Stimulated activated CD4-positive, alpha-beta T cell treated with anti-CD3 and anti-CD28 coated beads, TNF-alpha, amount 100 ng/mL, for 48 hours (primary cell): Measurements from ENCODE around the gene PSMC5.
A peak's percentile ranks its signal among the peaks of the same experiment; 100 is the strongest.
"Not testable (repeated sequence)": the region's sequence is repeated elsewhere in the genome, so short reads cannot be mapped to it uniquely, and the experiment has no call there.

Experiments used
- DNase-seq, 3 donors: peaks; one replicate each; pipeline ENCODE4 v3.0.0-alpha.2; 2020; ENCODE audit warnings: low read depth in 3 of 3

The PSMC5 gene

DNA sequence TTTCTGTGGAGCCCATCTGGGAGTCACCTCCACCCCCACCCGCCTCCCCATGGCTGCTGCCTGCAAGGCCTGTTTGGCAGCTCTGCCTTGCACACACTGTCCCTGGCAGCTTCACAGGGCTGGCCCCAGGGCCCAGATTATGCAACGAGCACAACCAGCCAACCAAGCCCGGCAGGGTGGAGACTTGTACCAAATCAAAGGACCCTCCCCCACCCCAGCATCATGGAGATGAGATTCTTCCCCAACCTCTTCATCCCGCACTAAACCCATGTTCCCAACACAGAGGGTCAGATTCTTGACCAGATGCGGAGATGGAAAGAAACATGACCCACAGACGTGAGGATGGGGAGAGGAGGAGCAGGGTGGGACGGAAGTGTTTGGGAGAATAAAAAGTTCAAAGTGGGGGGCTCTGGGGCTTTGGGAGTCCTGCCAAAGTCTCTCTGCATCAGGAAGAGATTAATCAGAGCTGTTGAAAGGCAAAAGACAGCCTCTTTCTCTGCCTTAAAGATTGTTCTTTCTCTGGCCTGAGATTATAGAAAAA, 11.5 kb downstream of the PSMC5 start:
- DNase-seq = no peak

DNA sequence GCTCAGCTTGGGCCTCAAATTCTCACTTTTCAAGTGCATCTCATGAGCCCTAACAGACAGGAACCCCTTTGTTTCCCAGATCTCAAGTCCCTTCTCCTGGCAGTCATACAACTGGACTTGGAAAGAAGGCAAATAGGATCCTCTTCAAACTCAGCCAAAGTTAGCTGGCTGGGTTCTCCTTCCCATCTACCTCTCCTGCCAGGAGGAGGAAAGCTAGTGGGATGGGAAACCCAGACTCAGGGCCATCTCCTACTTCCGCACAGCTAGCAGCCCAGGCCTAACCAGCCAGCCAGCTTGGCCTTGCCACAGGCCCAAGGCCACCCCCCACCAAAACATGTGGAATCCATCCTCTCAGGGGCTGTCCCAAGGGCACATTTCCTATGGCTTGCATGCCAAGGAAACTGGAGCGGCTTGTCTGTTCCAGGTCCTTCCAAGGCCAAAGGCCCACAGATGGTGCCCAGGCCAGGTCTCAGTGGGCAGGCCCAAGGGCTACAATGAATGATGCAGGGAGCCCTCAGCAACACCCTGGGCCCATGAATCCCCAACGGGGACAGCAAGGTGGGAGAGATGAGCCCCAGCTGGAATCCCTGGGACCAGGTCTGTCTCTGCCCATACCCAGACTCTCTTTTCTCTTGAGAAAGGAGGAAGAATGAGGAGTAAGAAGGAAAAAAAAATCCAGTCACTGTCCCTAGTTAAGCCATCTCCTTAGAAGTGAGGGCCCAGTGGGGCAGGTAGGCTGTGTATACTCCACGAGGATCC, 13.5 kb downstream of the PSMC5 start:
- no peak for DNase-seq

DNA sequence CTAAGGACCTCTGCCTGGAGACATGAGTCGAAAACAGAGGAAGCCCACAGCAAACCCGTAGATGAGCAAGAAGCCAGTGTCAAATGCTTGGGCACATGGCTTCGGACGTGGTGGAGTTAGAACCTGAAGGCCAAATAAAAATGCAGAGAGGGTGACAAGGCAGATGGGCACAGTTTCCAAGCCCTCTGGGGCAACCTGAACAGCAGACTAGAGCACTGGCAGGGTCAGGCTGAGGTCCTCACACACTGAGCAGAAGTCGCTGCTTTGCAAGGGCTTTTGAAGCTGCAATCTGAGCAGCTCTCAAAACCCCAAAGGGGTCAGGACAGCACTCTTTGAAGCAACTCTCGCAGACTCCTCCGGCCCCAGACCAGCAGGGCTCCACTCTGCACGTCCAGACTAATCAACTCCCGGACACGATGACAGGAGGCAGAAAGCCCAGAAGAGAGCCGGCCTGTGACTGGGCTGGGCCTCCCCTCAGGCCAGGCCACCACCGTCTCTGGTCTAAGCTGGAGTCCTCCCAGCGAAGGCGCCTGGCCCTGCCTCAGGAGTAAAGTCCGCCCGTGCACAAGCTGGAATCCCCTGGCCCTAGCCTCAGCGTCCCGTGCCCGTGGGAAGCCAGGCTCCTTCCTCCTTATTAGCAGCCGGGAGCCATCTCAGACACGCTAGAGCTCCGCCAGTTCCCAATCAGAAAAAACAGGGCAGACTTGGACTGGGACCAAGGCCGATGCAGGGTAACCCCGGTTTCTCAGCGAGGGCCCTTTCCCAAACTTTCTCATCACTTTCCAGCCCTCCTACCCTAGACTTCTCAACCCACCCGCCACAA, 14.3 kb downstream of the PSMC5 start:
- DNase-seq = no peak

DNA sequence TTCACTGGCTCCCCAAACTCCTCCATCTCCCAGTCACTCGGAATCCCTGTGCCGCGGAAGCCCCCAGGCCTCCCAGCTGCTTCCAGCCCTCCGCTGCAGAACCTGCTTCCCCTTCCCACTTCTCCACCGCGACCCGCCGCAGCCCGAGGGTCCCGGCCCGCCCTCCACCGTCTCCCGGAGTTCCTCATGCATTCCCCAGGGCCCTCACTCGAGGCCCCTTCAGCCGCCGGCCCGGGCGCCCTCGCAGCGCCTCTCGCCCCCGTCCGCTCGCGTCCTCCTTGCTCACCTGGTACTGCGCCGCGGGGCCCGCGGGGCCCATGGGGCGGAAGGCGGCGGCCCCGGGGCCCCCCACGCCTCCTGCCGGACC, 14.9 kb downstream of the PSMC5 start:
- no peak for DNase-seq

DNA sequence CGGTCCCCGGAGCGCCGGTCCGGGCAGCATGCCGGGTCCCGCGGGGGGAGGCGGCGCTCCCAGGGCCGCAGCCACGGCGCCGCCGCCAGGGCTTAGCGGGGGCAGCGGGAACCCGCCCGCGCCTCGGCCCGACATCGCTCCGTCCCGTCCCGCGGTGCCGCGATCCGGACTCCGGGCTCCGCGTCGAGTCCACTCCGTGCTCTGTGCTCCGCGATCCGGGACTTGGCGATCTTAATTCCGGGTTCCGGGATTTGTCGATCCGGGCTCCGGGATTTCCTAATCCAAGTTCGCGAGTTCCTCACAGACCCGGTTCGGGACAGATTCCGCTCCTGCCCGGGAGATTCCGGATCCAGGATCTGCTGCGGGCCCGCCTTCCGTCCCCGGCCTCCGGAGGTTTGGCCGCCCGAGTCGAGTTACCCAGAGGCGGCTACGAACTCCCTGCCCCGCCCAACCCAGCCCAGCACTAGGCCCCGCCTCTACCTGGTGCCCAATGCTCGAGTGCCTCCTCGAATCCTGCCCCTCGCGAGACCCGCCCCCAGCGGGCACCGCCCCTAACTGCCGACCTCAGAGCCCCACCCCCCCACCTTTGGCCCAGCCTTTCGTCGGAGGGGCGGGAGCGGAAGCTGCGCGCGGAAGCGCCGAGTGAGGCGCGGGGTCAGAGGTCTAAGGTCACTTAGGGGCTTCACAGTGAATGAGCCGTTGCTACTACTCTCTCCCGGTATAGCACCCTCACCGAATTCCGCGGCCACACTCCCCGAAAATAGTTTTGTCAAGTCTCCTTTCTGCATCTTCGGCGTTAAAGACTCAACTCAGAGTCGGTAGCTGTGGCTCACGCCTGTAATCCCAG, 15.5 kb downstream of the PSMC5 start, which contains the start of gene SMARCD2:
Gene SMARCD2 (minus strand): TSS at position 146 of the 847 bp plus-strand sequence. CDS start 11 bp downstream, at position 135.
- peak; percentile 99 for DNase-seq

DNA sequence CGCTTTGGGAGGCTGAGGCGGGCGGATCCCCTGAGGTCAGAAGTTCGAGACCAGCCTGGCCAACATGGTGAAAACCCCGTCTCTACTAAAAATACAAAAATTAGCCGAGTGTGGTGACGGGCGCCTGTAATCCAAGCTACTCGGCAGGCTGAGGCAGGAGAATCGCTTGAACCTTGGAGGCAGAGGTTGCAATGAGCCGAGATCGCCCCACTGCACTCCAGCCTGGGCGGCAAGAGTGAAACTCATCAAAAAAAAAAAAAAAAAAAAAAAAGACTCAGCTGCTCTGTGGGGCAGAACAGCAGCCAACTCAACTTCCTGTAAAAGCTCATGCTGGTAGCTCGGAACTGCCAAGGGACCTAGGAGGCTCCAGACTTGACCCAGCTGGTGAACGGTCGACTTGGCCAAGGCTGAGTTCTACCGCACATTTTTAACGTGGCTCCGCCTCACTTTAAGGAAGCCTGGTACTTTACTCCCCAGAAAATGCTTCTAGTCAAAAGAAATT, 16.2 kb downstream of the PSMC5 start:
- DNase-seq = not testable (repeated sequence)

DNA sequence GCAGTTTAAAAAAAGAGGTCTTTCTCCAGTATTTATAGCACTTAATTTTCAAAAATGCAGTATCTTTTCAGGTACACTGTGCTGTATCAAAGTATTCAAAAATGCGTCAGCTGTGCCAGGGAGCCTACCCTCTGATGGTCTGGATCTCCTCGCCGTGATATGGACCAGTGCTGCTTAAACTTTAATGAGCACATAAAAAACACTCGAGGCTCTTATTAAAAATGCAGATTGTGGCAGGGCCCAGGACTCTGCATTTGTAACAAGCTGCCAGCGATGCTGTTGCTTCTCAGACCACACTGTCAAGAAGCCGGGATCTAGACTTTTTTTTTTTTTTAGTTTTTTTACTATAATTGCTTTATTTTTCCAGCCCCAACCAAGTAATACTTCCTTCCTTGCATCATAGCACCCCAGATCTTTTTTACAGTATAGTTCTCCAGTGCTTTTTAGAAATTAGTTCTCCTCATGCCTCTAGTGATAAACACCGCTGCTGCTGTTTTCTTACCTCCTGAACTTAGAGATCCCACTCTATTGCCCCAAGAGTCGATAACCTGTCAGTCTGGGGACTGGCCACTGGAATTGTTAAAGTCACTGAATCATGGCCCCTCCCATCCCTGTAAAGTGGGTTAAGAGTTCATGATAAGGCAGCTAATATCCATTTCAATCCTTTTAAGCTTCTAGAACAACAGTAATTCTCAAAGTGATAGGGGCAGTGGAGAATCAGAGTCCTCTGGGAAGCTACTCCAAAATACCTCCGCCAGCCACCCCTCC, 16.9 kb downstream of the PSMC5 start:
- no peak for DNase-seq

DNA sequence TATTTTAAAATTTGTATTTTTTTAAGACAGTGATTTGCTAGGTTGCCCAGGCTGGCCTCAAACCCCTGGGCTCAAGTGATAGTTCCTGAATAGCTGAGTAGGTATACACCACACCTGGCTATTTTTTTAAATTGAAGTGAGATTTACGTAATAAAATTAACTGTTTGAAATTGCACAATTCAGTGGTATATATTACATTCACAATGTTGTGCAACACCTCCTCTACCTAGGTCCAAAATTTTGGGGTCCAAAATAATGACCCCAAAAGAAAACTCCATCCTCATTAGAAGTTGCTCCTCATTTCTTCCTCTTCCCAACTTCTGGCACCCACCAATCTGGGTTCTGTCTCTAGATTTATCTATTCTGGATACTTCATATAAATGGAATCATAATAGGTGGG, 18.3 kb downstream of the PSMC5 start:
- DNase-seq = no peak

DNA sequence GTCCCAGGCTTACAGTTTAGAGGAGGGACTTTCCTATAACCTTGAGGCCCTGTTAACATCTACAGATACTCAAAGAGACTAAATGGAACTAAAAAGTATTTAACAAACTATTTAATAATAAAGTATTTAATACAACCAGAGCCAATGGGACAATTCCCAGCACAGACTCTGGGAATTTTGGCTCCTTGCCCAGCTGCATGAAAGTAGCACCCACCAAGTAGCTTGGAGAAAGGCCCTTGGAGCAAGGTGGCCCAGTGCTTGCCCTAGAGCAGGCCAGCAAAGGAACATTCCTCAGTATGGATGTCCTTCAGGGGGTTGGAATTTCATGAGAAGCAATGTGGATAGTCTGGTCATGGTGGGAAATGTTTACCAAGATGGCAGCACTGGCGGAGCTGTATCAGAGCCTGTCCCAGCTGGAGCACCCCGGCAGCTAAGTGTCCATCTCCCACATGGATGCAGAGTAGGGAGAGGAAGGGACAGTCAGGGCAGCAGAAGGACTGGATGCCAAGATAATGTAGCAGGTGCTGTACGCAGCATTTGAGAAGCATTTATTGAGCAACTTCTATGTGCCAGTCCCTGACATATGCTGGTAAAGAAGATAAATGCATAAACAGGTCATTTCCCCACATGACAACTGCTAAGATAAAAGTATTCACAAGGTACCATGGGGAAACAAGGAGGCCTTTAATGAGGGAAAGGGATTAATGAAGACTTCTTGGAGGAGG, 20.5 kb downstream of the PSMC5 start:
- no peak for DNase-seq

DNA sequence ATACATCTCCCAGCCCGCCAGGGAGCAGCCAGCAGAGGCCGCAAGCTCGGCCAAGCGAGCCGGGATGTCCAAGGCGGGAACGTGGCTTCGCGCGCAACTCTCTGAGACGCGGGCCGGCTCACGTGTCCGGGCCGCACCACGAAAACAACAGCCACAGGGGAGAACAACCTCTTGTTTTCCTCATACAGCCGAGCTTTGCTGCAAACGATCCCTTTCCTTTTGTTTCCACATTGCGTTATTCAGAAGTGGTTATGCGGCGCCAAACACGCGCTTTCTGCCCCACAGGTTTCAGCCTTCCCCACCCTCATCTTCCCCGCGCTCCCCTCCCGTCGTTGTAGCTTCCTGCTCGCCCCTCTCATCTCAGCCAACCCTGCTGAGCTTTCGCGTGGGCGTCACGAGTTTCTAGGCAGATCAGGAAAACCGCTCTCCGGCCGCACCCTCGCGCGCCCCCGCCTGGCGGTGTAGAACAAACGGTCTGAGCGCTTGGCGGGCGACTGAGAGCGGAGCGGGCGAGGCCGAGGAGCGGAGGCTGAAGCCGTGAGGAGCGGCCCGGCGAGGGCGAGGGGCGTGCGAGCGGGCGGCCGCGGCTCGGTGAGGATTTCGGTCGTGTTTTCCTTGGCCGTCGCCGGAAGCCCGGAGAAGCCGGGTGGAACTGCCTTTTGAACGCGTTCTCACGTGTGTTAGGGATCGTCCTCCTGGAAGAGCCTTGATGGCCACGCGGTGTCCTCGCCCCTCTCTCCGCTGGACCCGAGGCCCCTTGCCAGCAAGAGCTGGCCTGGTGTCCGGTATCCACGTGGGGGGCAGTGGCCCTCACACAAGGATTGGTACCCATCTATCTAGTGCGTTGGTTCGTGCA, 21.8 kb downstream of the PSMC5 start:
- peak; percentile 96 to 97 (median 97) for DNase-seq

DNA sequence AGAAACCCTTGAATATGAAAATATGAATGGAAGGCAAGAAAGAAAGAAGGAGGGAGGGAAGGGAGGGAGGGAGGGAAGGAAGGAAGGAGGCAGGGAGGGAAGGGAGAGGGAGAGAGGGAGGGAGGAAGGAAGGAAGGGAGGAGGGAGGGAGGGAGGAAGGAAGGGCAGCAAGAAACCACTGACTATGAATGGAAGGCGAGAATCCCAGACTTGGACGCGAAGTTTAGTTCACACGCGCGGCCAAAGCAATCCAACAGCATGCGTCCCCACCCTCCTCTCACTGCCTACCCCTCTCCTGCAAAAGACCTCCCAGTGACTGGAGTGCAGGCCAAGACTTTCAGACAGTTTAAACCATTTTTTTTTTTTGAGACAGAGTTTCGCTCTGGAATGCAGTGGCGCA, 23.2 kb downstream of the PSMC5 start:
- no peak for DNase-seq

DNA sequence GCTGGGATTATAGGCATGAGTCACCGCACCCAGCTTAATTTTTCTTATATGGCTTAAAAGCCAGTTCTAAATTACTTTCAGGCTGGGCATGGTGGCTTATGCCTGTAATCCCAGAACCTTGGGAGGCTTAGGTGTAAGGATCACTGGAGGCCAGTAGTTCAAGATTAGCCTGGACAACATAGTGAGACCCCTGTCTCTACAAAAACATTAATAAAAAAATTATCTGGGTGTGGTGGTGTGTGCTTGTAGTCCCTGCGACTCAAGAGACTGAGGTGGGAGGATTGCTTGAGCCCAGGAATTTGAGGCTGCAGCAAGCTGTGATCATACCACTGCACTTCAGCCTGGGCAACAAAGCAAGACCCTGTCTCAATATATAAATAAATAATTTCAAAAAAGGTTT, 26.0 kb downstream of the PSMC5 start:
- DNase-seq = no peak

DNA sequence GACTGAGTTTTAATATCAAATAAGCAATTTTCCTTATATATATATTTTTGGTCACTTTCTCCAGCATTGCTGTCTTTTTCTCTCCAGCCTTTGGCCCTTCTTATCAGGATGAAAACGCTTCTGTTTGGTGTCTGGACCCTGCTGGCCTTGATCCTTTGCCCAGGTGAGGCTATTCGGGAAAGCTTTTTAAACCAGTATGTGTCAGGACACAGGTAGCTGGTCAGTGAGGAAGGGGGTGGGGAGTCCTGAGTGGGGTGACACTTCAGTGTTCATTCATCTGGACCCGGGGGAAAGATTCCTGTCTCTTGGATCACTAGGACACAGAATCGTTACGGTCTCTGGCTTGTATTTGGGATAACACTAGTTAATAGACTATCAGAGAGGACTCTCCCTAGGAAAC, 27.5 kb downstream of the PSMC5 start:
- no peak for DNase-seq

DNA sequence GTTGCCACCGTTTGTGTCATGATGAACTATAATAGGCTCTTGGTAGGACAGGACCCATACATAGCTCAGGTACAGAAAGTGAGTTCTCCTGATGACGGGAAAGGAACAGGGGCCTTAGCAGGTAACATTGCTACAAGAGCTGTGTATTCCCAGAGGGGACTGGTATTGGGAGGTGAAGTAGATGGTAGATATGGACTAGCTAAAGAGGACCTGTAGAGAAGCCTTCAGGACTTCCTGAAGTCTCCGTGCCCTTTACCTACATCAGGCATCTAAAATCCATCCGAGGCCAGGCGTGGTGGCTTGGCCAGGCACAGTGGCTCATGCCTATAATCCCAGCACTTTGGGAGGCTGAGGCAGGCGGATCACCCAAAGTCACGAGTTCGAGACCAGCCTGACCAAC, 28.0 kb downstream of the PSMC5 start:
- DNase-seq = no peak

DNA sequence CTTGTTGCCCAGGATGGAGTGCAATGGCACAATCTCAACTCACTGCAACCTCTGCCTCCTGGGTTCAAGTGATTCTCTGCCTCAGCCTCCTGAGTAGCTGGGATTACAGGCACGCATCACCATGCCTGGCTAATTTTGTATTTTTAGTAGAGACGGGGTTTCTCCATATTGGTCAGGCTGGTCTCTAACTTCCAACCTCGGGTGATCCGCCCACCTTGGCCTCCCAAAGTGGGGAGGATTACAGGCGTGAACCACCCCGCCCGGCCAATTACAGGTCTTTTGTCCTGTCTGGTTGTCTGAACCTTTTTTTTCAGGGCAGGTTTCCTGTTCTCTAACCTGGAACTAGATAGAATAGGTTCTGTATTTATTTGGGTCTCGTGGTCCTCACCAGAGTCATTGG, 29.2 kb downstream of the PSMC5 start:
- DNase-seq = not testable (repeated sequence)

DNA sequence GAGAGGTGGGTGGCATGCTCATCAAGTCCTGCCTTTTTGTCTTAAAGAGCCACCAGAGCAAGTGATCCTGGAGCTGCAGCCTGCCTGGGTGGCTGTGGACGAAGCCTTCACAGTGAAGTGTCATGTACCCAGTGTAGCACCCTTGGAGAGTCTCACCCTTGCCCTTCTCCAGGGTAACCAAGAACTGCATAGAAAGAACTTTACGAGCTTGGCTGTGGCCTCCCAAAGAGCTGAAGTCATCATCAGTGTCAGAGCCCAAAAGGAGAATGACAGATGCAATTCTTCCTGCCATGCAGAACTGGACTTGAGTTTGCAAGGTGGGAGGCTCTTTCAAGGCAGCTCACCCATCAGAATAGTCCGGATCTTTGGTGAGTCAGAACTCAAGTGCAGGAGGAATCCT, 32.0 kb downstream of the PSMC5 start:
- no peak for DNase-seq

DNA sequence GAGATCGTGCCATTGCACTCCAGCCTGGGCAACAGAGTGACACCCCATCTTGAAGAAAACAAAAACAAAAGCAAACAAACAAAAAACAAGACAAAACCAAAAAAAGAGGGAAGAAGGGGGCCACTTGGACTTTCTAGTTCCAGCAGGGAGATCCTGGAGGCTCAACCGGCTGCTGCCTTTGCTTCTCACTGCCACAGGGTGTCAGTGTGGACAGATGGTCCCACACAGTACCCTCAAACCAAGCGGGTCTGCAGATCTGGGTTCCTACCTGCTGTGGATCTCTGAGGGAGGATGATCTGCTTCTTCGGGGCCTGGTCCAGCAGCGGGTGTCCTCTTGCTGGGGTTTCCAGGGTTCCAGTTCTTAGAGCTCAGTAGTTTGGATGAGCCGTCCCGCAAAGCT, 39.4 kb downstream of the PSMC5 start:
- DNase-seq = not testable (repeated sequence)

DNA sequence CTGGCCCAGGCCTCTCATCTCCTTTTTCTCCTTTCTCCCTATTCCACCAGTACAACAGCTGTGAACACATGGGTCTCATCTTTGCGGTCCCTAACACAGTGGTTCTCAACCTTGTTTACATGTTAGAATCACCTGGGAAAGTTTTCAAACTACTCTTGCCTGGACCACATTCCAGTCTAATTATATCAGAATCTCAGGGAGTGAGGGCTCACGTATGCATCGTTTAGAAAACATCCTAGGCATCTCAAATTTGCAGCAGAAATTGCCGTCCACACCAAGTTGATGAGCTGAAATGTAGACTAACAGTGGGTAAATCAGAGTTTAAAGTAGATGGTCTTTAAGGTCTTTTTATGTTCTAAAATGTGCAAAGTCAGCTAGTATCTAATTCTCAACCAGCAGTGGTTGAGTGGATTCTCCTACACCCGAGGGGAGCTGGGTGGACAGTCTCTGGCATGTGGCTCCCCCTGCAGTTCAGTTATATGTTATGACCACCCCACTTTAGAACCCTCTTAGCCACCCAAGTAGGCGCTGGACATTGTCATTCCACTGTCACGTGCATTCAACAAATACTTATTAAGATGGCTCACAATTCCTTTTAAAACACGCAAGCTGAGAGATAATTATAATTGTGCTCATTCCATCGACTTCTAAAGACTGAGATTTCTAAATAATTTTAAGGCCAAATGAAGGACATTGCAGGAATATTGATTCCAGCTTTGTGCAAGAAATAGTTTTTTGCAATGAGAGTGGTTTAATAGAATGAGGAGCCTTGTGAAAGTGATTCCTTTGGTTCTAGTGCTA, 42.5 kb downstream of the PSMC5 start:
- DNase-seq = not testable (repeated sequence)
